GM21390 (cell line): ENCODE measurements around the gene COL6A2.
"Not testable (repeated sequence)": the region's sequence is repeated elsewhere in the genome, so short reads cannot be mapped to it uniquely, and the experiment has no call there.

Source experiments
- ATAC-seq: cut with Tn5 transposase; IDR thresholded peaks from one replicate; pipeline ENCODE4 v1.9.1; 2021; ENCODE audit not compliant: unreplicated experiment

The COL6A2 gene

DNA sequence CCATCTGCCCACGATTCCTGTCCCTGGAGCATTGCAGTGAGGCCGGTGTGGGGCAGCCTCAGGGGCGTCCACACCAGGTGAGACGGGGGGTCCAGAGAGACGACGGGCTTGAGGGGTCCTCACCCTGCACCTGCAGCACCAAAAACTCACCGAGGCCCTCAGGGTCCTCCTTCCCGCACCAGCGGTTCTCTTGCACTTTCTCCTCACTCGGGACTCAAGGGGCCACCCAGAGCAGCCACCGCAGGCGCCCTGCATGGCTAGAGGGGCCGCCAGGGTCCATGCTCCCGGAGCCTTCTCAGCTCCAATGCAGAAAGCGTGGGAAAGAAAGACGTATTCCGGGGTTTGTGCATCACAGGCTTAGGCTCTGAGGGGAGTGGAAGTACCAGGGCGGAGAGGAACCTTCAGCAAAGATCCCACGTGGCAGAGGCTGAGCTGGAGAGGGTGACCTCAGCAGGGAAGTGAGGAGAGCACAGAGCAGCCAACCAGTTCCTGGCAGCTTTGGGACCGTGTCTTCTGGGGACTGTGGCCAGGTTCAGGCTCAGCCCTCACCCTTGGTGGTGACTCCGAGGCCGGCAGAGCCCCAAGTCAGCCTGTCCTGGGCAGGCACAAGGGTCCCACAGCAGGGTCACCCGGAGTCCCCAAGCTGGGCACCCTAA is 19.5 kb upstream of the COL6A2 start:
- no peak for ATAC-seq

DNA sequence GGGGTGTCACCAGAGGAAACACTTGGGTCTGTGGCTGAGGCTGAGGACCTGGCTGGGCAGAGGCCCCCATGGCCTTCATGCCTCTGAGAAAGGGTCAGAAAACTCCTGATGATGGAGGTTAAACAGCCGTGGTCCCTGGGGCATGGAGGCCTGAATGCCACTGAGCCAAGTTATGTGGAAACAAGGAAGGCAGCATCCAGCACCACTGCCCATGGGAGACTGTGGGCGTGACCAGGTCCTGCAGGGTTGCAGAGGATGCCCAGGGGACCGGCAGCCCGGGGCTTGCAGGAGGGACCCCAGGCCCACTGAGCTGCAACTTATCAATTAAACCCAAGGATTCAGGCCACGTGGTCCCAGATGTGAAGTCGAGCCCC is 18.9 kb upstream of the COL6A2 start:
- no peak for ATAC-seq

DNA sequence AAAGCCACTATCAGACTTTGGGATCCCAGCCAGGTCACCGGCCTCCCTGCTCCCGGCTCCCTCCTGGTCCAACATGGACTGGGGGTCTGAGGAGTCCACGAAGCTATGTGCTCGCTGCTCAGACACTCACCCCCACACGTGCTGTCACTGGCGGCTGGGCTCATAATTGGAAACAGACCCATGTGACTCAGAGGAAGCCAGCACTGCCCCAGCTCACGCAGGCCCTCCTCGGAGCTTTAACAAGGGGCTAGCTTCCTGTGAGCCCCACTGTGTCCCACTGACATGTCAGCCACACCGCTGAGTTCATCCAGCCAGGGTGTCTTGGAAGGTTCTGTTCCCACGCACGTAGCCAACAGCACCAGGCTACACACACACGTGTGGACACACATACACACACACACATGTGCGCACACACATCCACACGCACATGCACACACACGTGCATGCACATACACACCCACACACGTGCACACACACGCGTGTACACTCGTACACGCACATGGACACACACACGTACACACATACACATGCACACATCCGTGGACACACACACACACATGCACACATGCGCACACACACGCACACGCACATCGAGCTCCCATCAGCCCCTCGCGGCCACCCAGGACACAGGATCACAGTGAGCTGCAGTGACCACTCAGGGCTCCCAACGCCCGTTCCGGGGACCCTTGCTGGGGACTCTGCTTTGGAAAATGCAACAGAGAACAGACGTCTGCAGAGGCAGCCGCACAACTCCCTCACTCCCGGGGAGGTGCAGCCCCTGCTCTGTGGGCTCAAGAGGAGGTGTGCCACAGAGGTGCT is 18.4 kb upstream of the COL6A2 start:
- no peak for ATAC-seq

DNA sequence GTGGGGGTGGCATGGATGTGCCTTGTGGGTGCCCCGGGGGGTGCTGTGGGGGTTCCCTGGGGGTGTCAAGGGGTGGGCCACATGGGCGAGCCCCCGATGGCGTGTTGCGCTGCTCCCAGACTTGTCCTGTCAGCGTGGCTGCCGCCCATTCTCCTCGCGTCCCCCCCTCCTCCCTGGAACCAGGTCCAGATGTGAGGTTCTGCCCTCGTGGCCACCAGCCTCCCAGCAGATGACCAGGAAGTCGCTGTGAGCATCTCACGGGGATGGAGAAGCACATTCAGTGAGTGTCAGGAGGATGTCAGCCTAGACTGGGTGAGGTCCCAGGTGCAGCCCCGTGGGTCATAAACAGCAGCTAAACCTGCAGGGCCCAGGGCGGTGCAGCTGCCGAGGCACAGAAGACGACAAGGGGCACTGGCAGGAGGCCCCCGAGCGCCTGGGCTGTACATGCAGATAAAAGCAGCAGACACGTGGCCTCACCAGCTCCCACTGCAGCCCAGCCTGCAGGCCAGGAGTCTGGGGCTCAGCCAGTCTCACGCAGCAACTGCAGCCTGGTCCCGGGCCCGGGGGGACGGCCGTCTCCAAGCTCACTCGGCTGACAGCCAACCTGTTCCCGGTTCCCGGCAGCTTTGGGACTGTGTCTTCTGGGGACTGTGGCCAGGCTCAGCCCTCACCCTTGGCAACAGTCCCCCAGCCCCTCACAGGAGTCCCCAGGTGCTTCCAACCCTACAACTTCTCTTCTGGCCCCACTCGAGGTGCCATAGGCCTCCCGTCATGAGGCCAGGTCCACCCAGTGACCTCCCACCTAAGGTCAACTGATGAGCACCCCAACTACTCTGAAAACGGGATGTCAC is 17.5 kb upstream of the COL6A2 start:
- ATAC-seq: no peak

DNA sequence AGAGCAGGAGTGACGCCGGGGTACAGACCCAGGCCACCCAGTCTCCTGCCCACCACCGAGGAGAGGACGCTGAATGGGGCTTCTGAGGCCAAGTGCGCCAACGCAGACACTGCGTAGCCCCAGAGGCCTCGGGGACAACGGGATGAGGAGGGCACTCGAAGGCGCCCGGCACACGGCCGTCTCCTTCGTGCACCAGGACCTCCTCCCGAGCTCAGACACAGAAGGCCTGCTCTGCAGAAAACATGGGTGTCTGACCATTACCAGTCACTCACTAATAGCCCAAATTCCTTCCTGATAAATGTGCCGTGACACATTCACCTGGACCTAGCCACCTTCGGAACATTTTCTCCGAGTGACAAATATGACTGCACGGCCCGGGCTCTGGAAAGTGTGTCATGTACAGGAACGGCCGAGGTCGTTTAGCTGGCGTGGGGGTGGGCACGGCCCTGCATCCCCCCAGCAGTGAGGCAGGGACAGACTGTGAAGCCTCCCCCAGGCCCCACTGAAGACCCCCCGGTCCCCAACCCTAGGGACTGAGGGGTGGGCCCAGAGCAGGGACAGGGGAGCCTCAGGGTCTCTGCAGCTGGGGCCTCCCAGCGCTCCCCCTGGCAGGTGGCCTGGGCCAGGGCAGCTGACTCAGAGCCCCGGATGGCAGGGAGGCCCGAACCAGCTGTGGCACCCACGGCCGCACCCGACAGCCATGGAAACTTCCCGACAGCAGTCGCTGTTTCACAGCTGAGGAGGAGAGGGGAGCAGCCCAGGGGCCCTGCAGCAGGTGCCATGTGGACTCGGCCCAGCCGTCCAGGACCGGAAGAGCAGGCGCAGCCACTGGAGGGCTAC is 16.7 kb upstream of the COL6A2 start:
- ATAC-seq: no peak

DNA sequence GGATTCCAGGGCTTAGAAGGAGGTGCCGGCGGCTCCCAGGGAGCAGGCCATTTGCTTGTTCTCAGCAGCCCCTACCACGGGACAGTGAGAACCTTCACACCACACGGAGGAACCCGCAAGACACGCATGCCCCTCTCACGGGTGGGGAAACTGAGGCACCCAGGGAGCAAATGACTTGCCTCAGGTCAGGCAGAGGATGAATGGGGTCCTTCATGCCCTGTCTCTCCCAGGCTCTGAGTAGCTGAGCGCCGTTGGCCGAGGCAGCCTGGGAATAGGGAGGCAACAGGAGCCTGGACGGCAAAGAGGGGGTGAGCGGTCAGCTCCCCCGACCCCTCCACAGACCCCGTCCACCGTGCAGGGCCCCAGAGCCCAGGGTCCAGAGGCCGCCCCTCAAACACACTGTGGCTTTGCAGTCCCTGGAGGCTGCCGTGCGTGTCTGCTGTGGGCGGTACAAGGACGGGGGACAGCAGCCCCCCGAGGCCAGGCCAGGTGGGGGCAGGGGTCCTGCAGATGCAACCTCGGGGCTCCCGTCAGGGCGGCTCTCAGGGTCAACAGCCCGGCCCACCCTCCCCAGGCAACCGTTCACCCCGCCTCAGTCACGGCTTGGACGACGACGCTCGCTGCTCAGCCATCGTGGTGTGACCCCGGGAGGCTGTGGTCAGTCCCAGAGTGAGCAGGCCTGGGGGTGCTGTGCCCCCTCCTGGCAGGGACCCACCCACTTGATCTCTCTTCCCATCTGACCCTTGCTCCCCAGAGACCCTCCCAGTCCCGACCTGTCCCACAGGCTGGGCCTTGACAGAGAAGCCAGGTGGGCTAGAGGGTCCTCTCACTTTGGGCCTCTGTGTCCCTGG is 15.8 kb upstream of the COL6A2 start:
- no peak for ATAC-seq

DNA sequence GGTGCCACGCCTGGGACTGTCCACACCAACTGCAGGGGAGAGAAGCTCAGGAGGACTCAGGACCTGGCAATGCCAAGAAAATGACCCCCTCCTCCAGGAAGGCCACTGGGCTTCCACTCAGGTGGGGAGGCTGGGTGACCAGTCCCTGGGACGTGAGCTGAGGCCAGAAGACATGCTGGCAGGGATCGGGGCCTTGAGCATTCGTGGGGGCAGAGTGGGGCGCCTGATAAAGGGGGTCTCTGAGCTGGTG is 15.3 kb upstream of the COL6A2 start:
- ATAC-seq: no peak

DNA sequence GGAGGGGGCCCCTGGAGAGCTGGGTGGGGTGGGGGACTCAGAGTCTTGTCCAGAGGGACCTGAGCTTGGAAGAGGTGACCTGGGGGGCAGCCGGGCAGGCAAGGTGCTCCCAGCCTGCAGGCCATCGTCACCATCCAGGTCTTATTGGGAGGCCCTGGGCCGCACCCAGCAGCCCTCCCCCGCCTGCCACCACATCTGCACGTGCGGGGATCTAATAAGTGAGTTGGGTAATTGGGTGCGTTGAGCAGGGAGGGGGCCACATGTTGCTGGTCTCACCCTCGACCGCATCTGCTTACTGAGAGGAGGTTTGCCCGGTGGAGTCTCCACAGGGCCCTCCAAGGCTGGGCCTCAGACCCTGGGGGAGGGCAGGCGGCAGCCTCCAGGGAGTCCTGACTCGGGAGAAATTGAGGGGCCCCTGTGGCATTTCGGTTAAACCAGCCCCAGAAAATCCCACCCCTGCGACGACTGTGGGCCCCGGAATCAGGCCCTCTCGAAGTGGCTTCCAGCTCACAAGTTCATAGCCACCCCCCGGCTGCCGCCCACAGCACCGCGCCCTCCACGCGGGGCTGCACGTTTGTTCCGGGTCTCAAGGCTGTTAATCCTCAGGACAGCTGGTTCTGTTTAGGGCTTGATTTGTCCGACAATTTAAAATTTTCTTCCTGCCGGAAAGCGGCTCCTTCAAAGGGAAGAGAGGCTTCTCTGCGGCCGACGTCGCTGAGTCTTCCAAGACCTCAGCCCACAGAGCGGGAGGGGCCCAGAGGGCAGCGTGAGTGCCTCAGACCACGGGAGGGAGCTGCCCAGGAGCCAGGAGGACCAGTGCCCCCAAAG is 14.7 kb upstream of the COL6A2 start:
- no peak for ATAC-seq

DNA sequence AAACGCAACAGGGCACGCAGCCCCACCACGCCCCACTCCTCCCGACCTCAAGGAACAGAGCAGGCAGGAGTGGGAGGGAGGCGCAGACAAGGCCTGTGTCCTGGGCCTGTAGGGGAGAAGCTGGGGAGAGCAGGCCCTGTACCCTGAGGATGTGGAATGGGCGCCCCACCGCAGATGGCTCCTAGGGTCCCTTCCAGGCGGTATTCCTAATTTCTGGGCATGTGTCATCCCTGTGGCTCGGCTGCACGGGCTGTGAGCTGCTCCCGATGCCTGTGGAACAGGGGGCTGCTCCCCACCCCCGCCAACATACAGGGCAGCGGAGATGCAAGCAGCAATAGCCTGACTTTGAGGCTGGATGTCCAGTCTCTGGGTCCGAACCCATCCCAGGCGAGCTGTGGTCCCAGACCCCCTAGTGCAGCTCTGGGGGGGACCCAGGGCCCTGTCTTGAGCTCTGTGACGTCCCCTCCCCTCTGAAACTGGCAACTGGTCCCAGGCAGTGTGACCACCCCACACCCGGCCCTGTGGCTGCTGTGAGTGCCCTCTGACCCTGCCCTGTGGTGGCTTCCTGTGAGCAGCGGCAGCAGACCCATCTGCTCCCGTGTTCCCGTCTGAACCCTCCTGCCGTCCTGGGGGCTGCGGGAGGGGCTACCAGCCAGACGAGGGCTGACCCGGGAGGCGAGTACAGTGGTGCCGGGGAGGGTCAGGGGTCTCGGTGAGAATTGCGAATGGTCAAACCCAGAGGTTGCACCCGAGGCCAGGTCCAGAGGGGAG is 13.9 kb upstream of the COL6A2 start:
- ATAC-seq: no peak

DNA sequence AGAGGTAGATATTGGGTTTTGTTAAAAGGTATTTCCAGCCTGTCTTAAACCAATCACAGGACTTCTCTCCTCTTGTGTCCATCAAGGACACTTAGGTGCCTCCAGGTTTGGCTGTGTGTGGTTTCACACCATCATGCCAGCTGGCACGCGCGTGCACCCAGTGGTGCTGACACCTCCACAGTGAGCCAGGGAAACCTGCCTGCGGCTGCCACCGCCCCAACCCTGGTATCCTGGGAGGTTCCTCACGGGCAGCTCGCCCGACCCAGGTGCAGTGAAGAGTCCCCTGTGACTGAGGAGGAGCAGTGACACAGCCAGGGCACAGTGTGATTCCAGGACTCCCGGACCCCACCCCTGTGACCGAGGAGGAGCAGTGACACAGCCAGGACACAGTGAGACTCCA is 13.2 kb upstream of the COL6A2 start:
- no peak for ATAC-seq

DNA sequence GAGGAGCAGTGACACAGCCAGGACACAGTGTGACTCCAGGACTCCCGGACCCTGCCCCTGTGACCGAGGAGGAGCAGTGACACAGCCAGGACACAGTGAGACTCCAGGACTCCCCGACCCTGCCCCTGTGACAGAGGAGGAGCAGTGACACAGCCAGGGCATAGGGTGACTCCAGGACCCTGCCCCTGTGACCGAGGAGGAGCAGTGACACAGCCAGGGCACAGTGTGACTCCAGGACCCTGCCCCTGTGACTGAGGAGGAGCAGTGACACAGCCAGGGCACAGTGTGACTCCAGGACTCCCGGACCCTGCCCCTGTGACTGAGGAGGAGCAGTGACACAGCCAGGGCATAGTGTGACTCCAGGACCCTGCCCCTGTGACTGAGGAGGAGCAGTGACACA is 12.7 kb upstream of the COL6A2 start:
- not testable (repeated sequence) for ATAC-seq

DNA sequence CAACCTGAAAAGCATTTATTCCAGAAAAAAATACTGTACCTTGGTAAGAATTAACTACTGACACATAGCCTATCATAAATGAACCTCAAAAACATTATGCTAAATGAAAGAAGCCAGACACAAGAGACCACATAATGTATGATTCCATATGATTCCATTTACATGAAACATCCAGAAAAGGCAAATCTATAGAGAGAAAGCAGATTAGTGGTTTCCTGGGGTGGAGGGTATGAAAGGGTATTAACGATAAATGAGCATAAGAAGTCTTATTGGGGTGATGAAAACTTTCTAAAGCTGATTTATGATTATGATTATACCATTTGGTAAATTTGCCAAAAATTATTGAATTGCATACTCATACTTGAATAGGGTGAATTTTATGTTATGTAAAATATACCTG is 10.3 kb upstream of the COL6A2 start:
- no peak for ATAC-seq

DNA sequence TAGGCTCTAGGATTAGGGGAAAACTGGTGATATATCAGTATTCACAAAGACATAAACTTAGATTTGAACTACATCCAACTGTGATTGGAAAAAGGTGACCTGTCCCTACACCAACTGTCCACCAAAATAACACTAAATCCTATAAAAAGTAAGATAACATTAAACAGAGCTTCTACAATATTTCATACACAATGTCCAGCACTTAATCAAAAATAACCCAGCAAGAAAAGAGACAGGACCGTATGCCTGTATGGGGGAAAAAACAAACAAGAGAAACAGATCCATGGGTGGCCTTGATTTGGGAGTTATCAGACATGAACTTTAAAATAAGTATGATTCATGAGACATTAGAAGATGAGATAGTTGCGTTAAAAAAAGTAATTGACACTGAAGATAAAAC is 9.7 kb upstream of the COL6A2 start:
- ATAC-seq: no peak

DNA sequence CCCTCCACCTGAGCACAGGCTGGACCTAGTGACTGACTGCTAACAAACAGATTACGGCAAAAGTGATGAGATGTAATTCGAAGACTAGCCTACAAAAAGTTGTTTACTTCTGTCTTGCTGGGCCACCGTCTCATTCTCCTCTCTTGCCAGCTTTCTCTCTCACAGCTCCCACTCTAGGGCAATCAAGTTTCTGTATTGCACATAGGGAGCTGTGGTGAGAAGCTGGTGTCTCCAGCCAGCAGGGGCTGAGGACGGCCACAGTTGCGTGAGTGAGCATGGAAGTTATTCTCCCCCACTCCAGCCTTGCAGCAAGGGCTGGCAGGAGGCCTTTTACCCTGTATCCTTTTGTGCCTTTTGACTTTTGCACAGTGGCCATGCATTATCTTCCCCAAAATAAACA is 8.6 kb upstream of the COL6A2 start:
- ATAC-seq: no peak

DNA sequence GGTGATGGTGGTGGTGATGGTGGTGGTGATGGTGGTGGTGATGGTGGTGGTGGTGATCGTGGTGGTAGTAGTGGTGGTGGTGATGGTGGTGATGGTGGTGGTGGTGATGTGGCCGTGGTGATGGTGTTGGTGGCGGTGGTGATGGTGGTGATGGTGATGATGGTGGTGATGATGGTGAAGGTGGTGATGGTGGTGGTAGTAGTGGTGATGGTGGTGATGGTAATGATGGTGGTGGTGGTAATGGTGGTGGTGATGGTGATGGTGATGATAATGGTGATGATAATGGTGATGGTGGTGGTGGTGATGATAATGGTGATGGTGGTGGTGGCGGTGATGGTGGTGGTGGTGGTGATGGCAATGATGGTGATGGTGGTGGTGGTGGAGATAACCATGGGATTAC is 6.8 kb upstream of the COL6A2 start:
- no peak for ATAC-seq

DNA sequence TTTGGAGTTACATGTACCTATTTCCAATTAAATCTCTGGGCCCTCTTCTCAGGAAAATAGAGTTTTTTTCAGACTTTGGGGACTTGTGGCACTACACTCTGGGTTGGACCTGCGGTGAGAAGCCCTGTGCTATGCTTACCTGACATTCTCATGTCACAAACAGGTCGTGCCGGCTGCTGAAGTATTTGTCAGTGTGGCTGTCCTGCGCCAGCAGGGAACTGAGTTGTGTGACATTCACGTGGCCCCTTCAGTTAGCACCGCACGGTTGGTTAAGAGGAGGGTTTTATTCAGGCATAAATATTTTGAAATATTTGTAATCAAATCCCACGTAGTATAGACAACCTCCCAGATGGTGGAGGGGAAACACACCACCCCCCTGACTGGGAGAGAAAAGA is 6.3 kb upstream of the COL6A2 start:
- ATAC-seq: no peak

DNA sequence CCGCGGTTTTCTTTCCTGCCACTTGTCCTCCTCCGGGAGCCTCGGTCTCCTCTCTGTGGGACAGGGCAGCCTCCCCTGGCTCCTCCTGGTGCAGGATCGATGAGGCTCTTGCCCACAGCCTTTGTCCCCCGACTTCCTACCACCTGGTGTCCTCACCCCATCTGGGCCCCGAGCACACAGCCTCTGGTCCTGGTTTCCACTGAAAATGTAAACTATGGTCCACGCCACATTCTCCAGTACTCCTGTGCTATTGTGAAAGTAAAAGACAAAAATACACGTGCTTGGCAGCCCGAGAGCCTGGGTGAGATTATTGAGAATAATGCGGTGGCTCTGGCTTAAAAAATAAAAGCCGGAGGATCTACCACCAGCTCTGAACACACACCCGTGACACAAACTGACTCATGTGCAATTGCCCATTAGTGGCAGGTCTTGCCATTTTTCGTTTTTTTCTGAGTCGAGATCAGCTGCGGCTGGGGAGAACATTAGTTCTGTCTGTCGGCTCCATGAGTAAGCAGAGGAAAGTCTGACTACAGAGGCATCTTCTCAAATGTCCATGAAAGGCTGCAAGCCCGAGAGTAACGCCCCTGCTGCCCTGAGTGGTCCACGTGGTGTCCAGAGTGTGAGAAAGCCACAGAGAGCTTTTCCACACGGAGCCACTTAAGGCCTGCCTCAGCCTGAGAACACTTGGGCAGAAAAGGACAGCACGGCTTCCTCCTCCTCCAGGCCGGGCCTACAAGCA is 5.7 kb upstream of the COL6A2 start:
- ATAC-seq: no peak
